Keratinocyte (primary cell): ENCODE data around the gene PSAP.

Experiments used
- EZH2 ChIP-seq: IDR thresholded peaks from one replicate; pipeline ENCODE4 v1.6.1; 2012; ENCODE audit warnings: inconsistent platforms, mild to moderate bottlenecking, low read length, moderate library complexity
- TF ChIP-seq, protein P1 (sequence below), 3 experiments: IDR thresholded peaks in 1 of 3; conservative IDR thresholded peaks in 1 of 3; optimal IDR thresholded peaks in 1 of 3; 2 replicates in 2 of 3; 3 replicates in 1 of 3; pipeline versions ENCODE3 to v1.5.1; 2011; ENCODE audit warnings: low read length in 3 of 3, mild to moderate bottlenecking in 3 of 3, moderate library complexity in 2 of 3, control low read depth in 1 of 3, inconsistent platforms in 1 of 3; ENCODE audit not compliant: insufficient read depth in 2 of 3; ENCODE audit errors: extremely low read depth in 1 of 3

DNA sequence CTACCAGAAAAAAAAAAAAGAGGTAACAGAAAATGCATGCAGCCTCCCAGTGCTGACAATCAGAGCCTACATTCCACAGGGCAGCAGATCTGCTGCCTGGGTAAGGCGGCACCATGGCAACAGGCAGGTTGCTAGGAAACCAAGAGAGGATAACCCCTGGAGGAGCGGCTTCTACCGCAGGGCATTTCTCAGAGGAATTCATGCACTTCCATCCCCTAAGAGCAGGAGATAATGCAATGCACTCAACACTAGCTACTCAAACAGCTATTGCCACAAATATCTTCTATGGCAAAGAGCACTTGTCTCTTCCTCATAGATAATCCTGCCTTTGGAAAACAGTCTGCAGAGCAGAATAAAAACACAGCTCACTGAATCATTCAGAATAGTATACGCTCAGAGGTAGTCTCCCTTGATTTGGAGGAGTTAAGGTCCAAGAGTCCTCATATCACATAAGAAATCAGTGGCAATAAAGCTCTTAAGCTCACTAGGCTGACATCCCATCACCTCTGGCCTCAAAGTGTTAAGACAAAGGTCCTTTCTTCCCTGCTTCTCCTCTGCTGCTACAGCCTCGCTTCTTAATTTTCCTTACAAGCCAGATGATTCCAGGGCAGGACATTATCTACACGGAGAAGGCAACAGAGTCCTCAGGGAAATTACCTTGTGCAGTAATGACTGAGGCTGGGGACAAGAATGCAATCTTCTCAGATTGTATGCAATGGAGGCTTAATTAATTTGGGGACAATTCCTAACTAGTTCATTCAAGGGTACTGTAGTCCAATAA lies 10.7 kb downstream of the PSAP start:
- TF ChIP-seq, protein P1, sequence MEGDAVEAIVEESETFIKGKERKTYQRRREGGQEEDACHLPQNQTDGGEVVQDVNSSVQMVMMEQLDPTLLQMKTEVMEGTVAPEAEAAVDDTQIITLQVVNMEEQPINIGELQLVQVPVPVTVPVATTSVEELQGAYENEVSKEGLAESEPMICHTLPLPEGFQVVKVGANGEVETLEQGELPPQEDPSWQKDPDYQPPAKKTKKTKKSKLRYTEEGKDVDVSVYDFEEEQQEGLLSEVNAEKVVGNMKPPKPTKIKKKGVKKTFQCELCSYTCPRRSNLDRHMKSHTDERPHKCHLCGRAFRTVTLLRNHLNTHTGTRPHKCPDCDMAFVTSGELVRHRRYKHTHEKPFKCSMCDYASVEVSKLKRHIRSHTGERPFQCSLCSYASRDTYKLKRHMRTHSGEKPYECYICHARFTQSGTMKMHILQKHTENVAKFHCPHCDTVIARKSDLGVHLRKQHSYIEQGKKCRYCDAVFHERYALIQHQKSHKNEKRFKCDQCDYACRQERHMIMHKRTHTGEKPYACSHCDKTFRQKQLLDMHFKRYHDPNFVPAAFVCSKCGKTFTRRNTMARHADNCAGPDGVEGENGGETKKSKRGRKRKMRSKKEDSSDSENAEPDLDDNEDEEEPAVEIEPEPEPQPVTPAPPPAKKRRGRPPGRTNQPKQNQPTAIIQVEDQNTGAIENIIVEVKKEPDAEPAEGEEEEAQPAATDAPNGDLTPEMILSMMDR (optimal IDR thresholded peaks at IDR 0.05 in 1 of 3, IDR thresholded peaks at IDR 0.05 in 1 of 3, conservative IDR thresholded peaks at IDR 0.05 in 1 of 3; ENCODE audit: extremely low read depth in 1 of 3, insufficient read depth in 2 of 3, low read length in 3 of 3): no peak
- TF ChIP-seq EZH2: no peak
